ENCODE results near the gene SEC61G. TPM values are rescaled to one million over a fixed set of nuclear protein-coding genes. Genes with fewer than 3 reads are reported as not detected.

SEC61G gene
- total RNA-seq, 2 donors from 2014 or later: 137 to 170 TPM

- H3K27me3 ChIP-seq: no peaks in the 10 kb centered on the region
- H3K4me1 ChIP-seq: no peaks in the 10 kb centered on the region
- H3K9ac ChIP-seq (ENCODE audit: low read depth in 2 of 2, low read length in 2 of 2): no peak overlapping the region
- no peaks in the 10 kb centered on the region for H3K36me3 ChIP-seq
- intact Hi-C loops (cut with DNase I): no loop called here
- no peak for DNase-seq
- no peaks in the 10 kb centered on the region for H3K9me3 ChIP-seq
- H3K4me3 ChIP-seq: no peak overlapping the region
- no peak for TF ChIP-seq CTCF (IDR thresholded peaks at IDR 0.05)
- no peak overlapping the region for H3K27ac ChIP-seq
Observed at GRCh38 chr7:54712820-54713219, 46.2 kb downstream of the SEC61G start.

GRCh38 chr7:54711900-54712595 lies 47.0 kb downstream of the SEC61G start:
- intact Hi-C loops (cut with DNase I): no loop called here
- no peak for DNase-seq

GRCh38 chr7:54709283-54709682 lies 49.7 kb downstream of the SEC61G start:
- no peak overlapping the region for H3K9ac ChIP-seq (ENCODE audit: low read depth in 2 of 2, low read length in 2 of 2)
- no peaks in the 10 kb centered on the region for H3K36me3 ChIP-seq
- no peak overlapping the region for H3K4me3 ChIP-seq
- DNase-seq: no peak
- no peaks in the 10 kb centered on the region for H3K9me3 ChIP-seq
- no peaks in the 10 kb centered on the region for H3K27me3 ChIP-seq
- TF ChIP-seq CTCF (IDR thresholded peaks at IDR 0.05): no peak
- intact Hi-C loops (cut with DNase I): no loop called here
- no peaks in the 10 kb centered on the region for H3K4me1 ChIP-seq
- no peak overlapping the region for H3K27ac ChIP-seq

More at GRCh38 chr7:54711900-54712595, 47.0 kb downstream of the SEC61G start:
- Histone ChIP-seq H3K36me3 (no peaks in the 10 kb centered on the region), H3K27me3 (no peaks in the 10 kb centered on the region), H3K9me3 (no peaks in the 10 kb centered on the region), H3K4me1 (no peaks in the 10 kb centered on the region), H3K4me3 (no peak overlapping the region), H3K27ac (no peak overlapping the region), H3K9ac (ENCODE audit: low read depth in 2 of 2, low read length in 2 of 2) (no peak overlapping the region)
- TF ChIP-seq CTCF (IDR thresholded peaks at IDR 0.05): no peak

GRCh38 chr7:54705436-54705835 lies 53.6 kb downstream of the SEC61G start:
- no peak for DNase-seq
- no peak overlapping the region for H3K27ac ChIP-seq
- no peaks in the 10 kb centered on the region for H3K36me3 ChIP-seq
- no peaks in the 10 kb centered on the region for H3K9me3 ChIP-seq
- no peak for TF ChIP-seq CTCF (IDR thresholded peaks at IDR 0.05)
- no peaks in the 10 kb centered on the region for H3K4me1 ChIP-seq
- intact Hi-C loops (cut with DNase I): no loop called here
- no peak overlapping the region for H3K9ac ChIP-seq (ENCODE audit: low read depth in 2 of 2, low read length in 2 of 2)
- no peak overlapping the region for H3K4me3 ChIP-seq
- no peaks in the 10 kb centered on the region for H3K27me3 ChIP-seq

GRCh38 chr7:54704851-54705250 lies 54.2 kb downstream of the SEC61G start:
- Histone ChIP-seq H3K27ac (no peak overlapping the region), H3K9me3 (no peaks in the 10 kb centered on the region), H3K4me1 (no peaks in the 10 kb centered on the region), H3K4me3 (no peak overlapping the region), H3K27me3 (no peaks in the 10 kb centered on the region), H3K36me3 (no peaks in the 10 kb centered on the region), H3K9ac (ENCODE audit: low read depth in 2 of 2, low read length in 2 of 2) (no peak overlapping the region)
- no peak for TF ChIP-seq CTCF (IDR thresholded peaks at IDR 0.05)
- no peak for DNase-seq
- intact Hi-C loops (cut with DNase I): no loop called here

Other genes starting within 250 kb of the SEC61G start
- gene VSTM2A, start 216.8 kb downstream of the SEC61G start, total RNA-seq: 1 to 10 TPM in 1 of 2 donors, under 1 TPM in 1; 0.72 to 4.2 TPM

All from colonic mucosa (tissue), 4 donors.